Central memory CD4-positive, alpha-beta T cell (primary cell): ENCODE measurements around the gene GNG12.

Experiments
- DNase-seq: peaks from one replicate; pipeline ENCODE4 v3.0.0; 2022

Gene GNG12

DNA sequence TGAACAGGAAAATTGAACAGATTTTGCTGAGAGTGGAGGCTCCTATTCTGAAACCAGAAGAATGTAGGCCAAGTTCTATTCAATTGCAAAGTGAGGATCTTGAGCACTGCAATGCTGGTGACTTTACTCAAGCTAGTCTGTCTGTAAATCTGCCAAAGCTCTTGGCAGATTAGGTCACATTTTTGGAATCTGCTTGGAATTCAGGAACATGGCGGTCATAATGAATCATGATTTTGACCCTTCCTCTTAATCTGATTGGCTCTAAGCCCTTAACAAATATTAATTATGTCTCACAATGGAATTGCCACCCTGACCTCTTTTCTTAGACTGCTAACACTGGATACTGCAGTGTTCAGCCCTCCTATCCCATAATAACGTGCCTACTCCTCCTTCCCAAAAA, 7.2 kb upstream of the GNG12 start:
- no peak for DNase-seq

GRCh38 chr1:67839826-67840225, 6.6 kb upstream of the GNG12 start:
- no peak for DNase-seq

- no peak for DNase-seq
These were observed 5.1 kb upstream of the GNG12 start for GRCh38 chr1:67838180-67838910.

DNA sequence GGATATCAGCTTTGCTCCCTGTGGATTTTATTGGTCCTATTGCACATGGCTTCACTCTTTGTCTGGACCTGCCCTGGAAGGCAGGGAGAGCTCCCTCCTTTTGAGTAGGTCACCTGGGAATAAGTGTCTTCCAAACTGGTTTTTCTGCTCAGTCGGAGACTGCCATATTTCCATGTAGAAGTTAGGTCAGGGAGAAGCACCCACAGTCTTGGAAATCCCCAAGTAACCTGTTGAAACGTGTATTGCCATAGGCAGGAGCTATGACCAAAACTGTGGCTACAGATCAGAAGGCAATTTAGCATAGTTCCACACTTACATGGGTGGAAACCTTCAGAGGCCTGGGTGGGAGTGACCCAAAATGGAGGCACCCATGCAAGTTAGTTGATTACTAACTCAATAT, 3.5 kb upstream of the GNG12 start:
- DNase-seq: no peak

DNA sequence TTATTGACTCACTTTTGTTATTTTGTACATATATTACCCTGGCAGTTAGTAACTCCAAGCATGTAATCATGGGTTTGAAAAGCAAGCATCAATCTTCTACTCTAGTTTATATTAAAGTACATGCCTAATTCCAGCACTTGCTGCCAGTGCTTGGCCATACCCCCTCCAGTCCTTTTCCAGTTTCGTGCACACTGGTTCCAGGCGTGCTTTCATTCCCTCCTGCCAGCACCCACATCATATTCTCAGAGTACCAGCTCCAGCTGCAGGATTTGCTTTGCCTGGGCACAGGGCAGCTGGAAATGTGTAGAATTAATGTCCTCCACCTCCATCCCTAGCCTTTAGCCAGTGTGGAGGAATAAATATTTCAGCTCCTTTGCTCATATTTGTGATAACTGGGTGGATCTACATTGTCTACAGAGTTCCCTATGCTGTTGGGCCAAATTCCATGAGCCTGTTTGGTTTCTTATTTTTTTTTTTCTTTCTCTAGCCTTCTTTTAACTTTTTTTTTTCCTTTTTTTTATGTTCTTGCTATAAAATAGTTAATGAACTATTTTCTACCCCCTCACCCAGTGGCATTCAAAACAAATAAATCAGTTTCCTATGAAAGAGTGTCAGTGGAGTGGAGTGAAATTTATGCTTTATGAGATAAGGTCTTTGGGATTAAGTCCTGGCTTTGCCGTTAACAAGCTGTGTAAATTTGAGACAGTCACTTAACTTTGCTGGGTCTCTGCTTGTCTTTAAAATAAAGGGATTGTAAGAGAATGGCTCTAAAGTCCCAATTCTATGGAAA, 2.6 kb upstream of the GNG12 start:
- no peak for DNase-seq

GRCh38 chr1:67834246-67834877, 1.1 kb upstream of the GNG12 start:
- no peak for DNase-seq

DNA sequence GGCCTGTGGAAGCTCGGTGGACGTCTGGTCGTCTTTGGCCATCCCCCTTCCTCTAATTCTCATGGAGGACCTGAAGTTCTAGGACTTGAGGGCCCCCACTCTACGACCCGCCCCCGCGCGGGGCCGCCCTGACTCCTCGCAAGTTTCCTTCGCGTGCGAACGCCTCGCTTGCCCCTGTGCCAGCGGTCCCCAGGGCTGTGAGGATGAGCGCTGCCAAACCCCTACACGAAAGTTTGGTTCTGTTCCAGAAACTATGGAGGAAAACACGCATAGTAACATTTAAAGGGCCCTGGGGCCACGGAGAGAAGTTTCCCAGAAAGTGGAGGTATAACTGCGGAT, 304 bp upstream of the GNG12 start:
- no peak for DNase-seq

DNA sequence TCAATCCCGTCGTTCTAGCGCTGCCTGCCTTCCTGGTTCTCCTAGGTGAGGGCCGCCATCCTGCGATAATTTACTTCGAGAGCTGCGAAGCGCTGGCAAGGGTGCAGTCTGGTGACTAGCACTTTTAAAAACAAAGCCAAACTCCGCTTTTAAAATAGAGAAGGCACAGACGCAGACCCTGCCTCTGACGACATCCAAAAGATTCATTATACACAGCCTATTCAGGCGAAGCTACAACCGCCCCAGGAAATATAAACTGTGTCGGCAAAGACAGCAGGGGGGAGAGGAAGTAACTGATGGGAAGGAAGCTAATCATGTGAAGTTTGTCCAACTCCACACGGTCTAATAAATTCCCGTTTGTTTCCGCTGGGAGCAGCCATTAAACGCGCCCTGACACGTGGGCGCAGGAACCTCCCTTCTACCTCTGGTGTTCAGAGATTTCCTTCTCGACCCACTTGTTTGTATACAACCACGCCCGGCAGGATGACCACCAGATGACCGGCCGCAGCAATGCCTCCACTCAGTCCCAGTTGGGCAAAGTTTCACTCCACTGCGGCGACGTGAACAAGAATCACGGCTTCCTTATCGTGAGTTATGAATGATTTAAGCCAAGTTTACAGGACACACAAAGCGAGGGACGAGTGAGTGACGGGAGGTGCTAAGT, 1.3 kb downstream of the GNG12 start:
- DNase-seq: no peak

DNA sequence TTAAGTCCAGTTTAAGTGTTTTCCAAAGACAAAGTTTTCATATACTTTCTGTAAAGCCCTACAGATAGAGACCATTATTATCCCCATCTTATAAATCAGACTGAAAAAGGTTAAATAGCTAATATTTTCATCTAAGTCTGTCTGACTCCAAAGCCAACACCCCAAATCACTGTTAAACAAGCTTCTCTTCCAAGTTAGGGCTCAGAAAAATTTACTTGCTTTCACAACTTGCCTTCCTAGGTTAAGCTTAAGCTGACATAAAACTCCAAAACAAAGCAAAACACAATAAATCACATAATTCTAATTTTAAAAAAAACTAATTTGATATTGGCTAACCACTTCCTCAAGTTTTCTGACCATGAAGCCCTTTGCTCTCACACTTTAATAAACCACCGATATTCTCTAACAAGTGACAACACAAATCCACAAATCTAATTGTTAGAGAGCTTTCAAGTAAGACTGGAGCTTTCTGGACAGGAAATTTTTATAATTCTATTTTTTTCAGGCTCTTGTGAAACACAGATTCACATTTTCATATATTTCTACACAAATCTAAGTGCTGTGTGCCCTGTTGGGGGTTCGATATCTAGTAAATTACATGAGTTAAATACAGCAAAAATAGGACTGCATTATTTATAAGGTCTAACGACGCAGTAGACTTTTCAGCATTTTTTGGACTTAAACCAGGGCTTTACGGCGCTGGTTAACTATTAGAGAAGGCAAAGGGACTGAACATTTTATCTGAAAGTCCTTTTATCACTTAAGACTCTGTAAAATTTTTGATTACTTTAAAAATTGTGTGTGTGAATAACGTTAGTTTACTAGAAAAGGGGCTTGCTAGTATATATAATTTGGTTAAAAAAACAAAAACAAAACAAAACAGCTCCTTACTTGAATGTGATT, 2.1 kb downstream of the GNG12 start:
- no peak for DNase-seq

GRCh38 chr1:67830226-67830625, 3.0 kb downstream of the GNG12 start:
- DNase-seq: no peak

- no peak for DNase-seq
These were observed 5.6 kb downstream of the GNG12 start for GRCh38 chr1:67827688-67828087.

DNA sequence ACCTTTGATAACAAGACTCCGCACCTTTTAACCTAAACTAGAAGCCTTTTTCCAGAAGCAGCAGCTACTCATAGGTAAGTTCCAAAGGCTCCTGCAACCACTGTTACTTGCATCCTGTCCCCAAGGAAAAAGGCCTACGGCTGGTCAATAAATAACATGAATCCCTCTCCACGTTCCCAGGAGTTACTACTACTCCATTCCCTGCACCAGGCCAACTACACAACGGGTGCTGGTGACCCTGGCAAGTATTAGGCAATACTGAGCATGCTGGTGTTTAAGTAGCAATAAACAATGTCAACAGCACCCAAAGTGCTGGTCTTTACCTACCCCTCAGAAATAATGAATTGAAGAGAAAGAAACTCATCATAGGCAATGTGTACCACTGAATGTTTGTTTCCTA, 7.7 kb downstream of the GNG12 start:
- DNase-seq: no peak

DNA sequence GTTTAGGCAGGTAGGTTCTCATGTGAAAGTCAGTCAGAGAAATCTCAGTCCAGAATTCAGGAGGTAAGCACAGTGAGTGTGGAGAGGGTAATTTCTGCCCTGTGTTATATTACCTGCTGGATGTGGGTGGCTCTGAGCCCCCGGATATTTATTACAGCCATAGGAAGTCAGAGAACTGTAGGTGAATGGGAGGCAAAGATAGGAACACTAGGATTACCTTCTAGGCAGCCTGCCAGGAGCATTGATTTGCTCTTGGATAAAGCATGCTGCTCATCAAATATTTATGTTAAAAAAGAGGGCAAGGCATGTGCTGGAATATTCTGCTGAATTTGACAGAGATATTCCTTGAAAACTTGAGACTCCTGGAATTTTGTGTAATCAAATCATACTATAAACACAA, 8.5 kb downstream of the GNG12 start:
- no peak for DNase-seq

- no peak for DNase-seq
These were observed 9.7 kb downstream of the GNG12 start for GRCh38 chr1:67823615-67824014.

DNA sequence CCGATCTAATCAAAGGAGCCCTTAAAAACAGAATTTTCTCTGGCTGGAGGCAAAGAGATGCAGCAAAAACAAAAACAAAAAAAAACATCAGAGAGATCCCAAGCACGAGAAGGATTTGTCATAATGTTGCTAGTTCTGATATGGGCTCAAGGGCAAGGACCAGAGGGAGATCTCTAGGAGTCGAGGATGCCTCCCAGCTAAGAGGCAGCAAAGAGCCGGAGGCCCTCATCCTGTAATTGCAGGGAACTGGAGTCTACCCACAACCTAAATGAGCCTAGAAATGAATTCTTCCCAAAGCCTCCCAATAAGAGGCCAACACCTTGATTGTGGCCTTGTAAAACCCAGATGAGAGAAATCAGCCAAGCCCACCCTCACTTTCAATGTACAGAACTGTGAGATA, 12.0 kb downstream of the GNG12 start:
- DNase-seq: no peak

DNA sequence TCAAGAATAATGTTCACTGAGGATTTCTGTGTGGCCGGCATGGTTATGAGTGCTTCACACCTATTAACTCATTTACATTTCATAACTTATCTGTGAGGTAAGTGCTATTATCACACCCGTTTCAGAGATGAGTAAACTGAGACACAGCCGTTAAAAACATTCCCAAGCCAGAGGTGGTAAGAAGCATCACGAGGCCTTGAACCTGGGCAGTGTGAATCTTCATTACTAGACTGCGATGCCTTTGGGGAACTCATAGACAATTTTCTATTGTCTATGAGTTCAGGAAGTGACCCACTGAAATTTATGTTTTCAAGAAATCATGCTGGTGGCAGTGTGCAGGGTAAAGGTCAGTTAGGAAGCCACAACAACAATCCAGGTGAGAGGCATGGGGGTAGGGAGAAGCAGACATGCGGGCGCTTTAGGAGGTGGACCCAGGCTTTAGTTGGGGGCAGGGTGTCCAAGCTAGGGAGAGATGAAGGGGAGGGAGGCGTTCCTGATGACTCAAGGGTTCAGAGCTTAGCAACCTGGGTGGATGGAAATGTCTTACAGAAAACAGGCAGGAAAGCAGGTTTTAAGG, 14.5 kb downstream of the GNG12 start:
- no peak for DNase-seq

GRCh38 chr1:67818162-67818561, 15.1 kb downstream of the GNG12 start:
- no peak for DNase-seq

DNA sequence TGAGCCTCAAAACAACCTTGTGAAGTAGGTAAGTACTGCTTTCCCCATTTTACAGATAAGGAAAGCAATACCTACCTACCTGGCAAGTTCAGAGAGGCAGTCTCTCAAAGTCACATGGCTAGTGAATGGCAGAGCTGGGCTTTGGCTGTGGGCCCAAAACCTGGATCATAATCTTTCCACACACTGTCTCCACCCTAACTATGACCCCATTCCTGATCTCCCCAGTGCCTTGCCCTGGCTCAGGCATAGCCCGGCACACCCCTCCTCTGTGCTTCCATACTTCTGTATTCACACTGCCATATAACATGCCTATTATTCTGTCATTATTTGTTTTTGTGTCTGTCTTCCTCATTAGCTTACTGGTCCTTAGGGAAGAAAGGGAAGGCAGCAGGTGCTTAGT, 15.9 kb downstream of the GNG12 start:
- no peak for DNase-seq

DNA sequence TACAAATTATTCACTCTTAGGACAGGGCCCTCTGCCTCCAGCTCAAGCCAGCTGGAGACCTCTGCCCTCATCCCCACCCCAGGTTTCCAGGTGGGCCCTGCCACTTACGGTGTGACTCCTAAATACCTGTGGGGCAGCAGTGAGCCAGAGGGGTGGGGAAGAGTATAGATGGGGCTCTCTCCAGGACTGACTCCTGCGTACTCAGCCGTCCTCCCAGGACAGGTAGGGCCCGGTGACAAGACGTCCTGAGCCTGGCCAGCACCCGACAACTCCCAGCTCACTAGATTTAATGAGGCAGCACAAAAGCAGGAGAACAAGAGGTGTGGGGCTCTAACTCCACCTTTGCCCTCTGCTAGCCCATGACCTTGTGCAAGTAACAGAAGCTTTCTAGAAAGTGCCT, 16.8 kb downstream of the GNG12 start:
- no peak for DNase-seq

- DNase-seq: no peak
These were observed 17.2 kb downstream of the GNG12 start for GRCh38 chr1:67816095-67816475.

DNA sequence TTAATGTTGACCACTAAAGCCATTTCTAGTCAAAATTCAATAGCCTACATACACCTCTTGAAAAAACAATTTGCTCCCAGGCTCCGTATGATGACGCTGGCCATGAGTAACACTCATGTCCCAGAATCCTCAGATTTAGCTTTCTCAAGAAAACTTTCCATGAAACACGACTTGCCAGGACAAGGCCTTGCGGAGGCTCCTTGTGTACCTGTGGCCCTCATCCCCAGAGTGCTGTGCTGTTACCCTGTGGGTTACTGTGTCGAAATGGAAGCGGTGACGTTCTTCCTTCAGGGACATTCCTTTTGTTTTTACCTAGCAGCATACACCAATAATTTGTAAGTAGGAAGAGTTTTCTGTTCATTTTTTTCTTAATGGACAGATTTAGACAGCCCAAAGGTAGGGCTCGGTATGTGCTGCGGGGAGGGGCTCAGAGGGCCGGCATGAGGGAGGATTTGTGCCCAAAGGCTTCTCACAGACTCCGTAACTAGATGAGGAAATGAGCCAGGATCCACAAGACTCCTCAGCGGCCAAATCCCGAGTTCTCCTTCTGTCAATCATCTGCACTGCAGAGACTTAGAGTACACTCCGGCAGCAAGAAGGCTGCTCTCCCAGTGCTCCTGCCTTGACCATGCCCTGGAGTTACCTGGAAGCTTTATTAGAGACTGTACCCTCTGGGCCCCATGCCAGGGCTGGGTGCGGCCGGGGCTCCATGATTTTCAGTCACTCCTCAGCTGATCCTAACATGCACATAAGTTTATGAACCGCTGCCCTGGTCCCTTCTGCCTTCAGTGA, 17.8 kb downstream of the GNG12 start:
- no peak for DNase-seq
